K562 (cell line): ENCODE data around the gene WDR91. TPM values are rescaled to one million over a fixed set of nuclear protein-coding genes. Genes with fewer than 3 reads are reported as not detected.

Experiments used
- ATF3 ChIP-seq, 2 experiments: fragments of 450-650 bp in 1 of 2; sonication (generic) in 1 of 2; formaldehyde crosslinking in 1 of 2; IDR thresholded peaks in 1 of 2; conservative IDR thresholded peaks in 1 of 2; 2 replicates each; pipeline versions ENCODE4 v1.6.1 to v1.8.1; 2016 to 2023; ENCODE audit warnings: mild to moderate bottlenecking in 2 of 2, moderate library complexity in 2 of 2, inconsistent platforms in 1 of 2, missing genetic modification reagents in 1 of 2
- CEBPG ChIP-seq, 3 experiments: fragments of 200-800 bp in 1 of 3; sonication (Bioruptor generic) in 1 of 3; sonication (generic) in 1 of 3; formaldehyde crosslinking in 1 of 3; IDR thresholded peaks in 2 of 3; conservative IDR thresholded peaks in 1 of 3; 2 replicates each; pipeline versions ENCODE4 v1.6.1 to v1.8.0; 2016 to 2022; ENCODE audit warnings: missing compliant biosample characterization in 2 of 3, missing genetic modification characterization in 2 of 3, mild to moderate bottlenecking in 1 of 3, missing genetic modification reagents in 1 of 3
- CHCHD3 ChIP-seq: fragments of 250-450 bp; sonication (Bioruptor Pico); IDR thresholded peaks from 2 replicates; pipeline ENCODE4 v2.1.2; 2022; ENCODE audit warnings: mild to moderate bottlenecking
- CREB3L1 ChIP-seq: fragments of 450-650 bp; IDR thresholded peaks from 2 replicates; pipeline ENCODE4 v1.6.1; 2014; ENCODE audit warnings: low read depth, mild to moderate bottlenecking, moderate library complexity, borderline replicate concordance
- DNMT1 ChIP-seq: fragments of 450-650 bp; IDR thresholded peaks from 2 replicates; pipeline ENCODE4 v1.6.1; 2016; ENCODE audit warnings: antibody characterized with exemption, mild to moderate bottlenecking
- HDAC1 ChIP-seq, 2 experiments: fragments of 450-650 bp; IDR thresholded peaks; 2 replicates each; pipeline ENCODE4 v1.6.1; 2016 to 2017; ENCODE audit warnings: inconsistent platforms in 1 of 2, mild to moderate bottlenecking in 1 of 2, moderate library complexity in 1 of 2
- LEF1 ChIP-seq: fragments of 450-650 bp; IDR thresholded peaks from 2 replicates; pipeline ENCODE4 v1.6.1; 2016; ENCODE audit warnings: mild to moderate bottlenecking
- NONO ChIP-seq, 2 experiments: fragments of 200-400 bp in 1 of 2; fragments of 450-650 bp in 1 of 2; formaldehyde crosslinking in 1 of 2; IDR thresholded peaks; 2 replicates each; pipeline ENCODE4 v1.6.1; 2017; ENCODE audit warnings: low read depth in 2 of 2, mild to moderate bottlenecking in 2 of 2, moderate library complexity in 2 of 2, low read length in 1 of 2
- RCOR1 ChIP-seq, 2 experiments: IDR thresholded peaks; 2 replicates each; pipeline ENCODE4 v1.6.1; 2012; ENCODE audit warnings: low read depth in 2 of 2, low read length in 2 of 2, borderline replicate concordance in 1 of 2, improper control_type of control experiment in 1 of 2
- SMARCC2 ChIP-seq: fragments of 450-650 bp; IDR thresholded peaks from 2 replicates; pipeline ENCODE4 v1.6.1; 2017; ENCODE audit warnings: antibody characterized with exemption, moderate library complexity, mild to moderate bottlenecking, low read depth
- TEAD1 ChIP-seq, 2 experiments: fragments of 450-650 bp in 1 of 2; sonication (generic) in 1 of 2; formaldehyde crosslinking; IDR thresholded peaks; 2 replicates each; pipeline versions ENCODE4 v1.4.0 to v1.8.0; 2020 to 2022; ENCODE audit warnings: mild to moderate bottlenecking in 2 of 2, missing genetic modification reagents in 1 of 2
- ZKSCAN3 ChIP-seq: fragments of 250-450 bp; sonication (Bioruptor Pico); IDR thresholded peaks from 2 replicates; pipeline ENCODE4 v1.4.0; 2020
- ZKSCAN8 ChIP-seq: fragments of 200-800 bp; sonication (Bioruptor generic); IDR thresholded peaks from 2 replicates; pipeline ENCODE4 v1.6.1; 2016; ENCODE audit warnings: missing genetic modification characterization, missing compliant biosample characterization
- ZNF165 ChIP-seq: fragments of 250-450 bp; sonication (Bioruptor Pico); IDR thresholded peaks from 2 replicates; pipeline ENCODE4 v1.4.0; 2020; ENCODE audit warnings: borderline replicate concordance
- polyA plus RNA-seq, 8 experiments: library from polyadenylated mRNA; depleted of rRNA in 4 of 8; stranded (reverse) in 5 of 8; unstranded in 3 of 8; fragments of >200 nt; fragmentation: Nextera tagmentation in 2 of 8; fragmentation: Illumina TruSeq in 1 of 8; extraction: Ambion mirVana in 2 of 8; extraction: Trizol in 1 of 8; gene quantifications; 2 replicates each; pipeline versions ENCODE4 v1.2.1 to v1.2.3, GENCODE V29; 2011 to 2014; ENCODE audit warnings: inconsistent platforms in 1 of 8, missing spikeins in 1 of 8
- total RNA-seq, 7 experiments: library from RNA; depleted of rRNA in 6 of 7; stranded (reverse); fragments of >200 nt in 6 of 7; fragmentation: Illumina TruSeq in 2 of 7; extraction: Trizol in 2 of 7; gene quantifications; 2 replicates each; pipeline versions ENCODE4 v1.2.1 to v1.2.3, GENCODE V29; 2011 to 2021; ENCODE audit warnings: low replicate concordance in 1 of 7
- TF ChIP-seq, protein P1 (sequence below): sonication (generic); formaldehyde crosslinking; IDR thresholded peaks from 2 replicates; pipeline ENCODE4 v1.8.0; 2022; ENCODE audit warnings: mild to moderate bottlenecking, missing genetic modification reagents
- TF ChIP-seq, protein P2 (sequence below): fragments of 450-650 bp; IDR thresholded peaks from 2 replicates; pipeline ENCODE4 v1.7.1; 2018; ENCODE audit warnings: mild to moderate bottlenecking, low read depth; ENCODE audit not compliant: partially characterized antibody
- TF ChIP-seq, protein P3 (sequence below): fragments of 450-650 bp; IDR thresholded peaks from 2 replicates; pipeline ENCODE4 v1.6.1; 2016

The WDR91 gene
- total and polyA plus RNA-seq, 9 of the 15 experiments (the other 6 are each of a cell fraction or from before 2014, with no cell fraction given), result 1.9 to 18.2 (median 9.8) TPM

DNA sequence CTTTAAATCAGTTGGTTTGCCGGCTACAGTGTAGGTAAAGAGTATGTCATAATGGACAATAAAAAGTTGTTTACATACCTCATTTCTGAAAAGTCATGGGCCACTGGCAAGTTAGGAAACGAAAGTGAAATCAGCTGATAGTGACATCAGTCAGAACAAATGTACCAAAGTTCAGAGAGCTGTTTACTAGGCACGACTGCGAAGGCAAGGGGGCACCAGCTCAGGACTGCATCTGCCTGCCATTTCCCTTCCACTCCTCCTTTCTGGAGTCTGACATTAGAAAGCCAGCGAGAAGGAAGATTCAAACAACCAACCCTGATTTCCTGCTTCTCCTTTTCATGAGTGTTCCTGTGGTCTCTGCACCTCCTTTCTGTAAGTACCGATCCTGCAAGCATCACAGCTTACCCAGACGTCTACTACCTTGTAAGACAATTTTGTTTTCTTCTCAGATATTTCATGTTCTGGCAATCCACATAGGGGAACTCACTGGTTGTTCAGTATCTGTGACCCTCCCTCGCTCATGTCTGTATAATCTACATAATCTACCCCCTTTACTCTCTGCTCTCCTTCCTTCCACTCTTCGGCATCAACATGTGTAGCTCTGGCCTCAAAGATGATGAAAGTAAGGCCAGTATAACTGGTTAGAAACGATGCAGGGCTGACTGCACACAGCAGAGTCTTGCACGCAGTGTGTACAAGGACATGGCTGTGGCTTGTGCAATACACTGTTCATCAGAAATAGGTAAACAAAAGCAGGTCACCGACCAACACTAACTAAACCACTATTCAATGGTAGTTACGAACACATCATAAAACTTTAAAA, 63.2 kb downstream of the WDR91 start, which contains the start of gene TMEM140 (continued):
- TF ChIP-seq, protein P1, sequence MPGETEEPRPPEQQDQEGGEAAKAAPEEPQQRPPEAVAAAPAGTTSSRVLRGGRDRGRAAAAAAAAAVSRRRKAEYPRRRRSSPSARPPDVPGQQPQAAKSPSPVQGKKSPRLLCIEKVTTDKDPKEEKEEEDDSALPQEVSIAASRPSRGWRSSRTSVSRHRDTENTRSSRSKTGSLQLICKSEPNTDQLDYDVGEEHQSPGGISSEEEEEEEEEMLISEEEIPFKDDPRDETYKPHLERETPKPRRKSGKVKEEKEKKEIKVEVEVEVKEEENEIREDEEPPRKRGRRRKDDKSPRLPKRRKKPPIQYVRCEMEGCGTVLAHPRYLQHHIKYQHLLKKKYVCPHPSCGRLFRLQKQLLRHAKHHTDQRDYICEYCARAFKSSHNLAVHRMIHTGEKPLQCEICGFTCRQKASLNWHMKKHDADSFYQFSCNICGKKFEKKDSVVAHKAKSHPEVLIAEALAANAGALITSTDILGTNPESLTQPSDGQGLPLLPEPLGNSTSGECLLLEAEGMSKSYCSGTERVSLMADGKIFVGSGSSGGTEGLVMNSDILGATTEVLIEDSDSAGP (CRISPR knock-in tag), result no peak
- TF ChIP-seq SMARCC2 (peak; percentile 10; the same call in 1 of the 2 replicates), CREB3L1 (no peak), ZNF165 (CRISPR knock-in tag) (peak; percentile 68), CHCHD3 (CRISPR knock-in tag) (no peak), ZKSCAN8 (CRISPR knock-in tag) (0 out of 2 replicates have a peak, but pooled peaks have one; percentile 8), ATF3 (IDR thresholded peaks at IDR 0.05) (peak; percentile 90), ATF3 (CRISPR knock-in tag; conservative IDR thresholded peaks at IDR 0.05) (no peak), HDAC1 (IDR thresholded peaks at IDR 0.05) (0 out of 4 replicates have a peak, but pooled peaks of 1 of the 2 experiments have one; percentile 40), LEF1 (peak; percentile 40; the same call in 1 of the 2 replicates), NONO (IDR thresholded peaks at IDR 0.05; ENCODE audit: low read depth in 2 of 2, low read length in 1 of 2) (no peak), CEBPG (CRISPR knock-in tag; IDR thresholded peaks at IDR 0.05) (0 out of 2 replicates have a peak, but pooled peaks have one; percentile 16), CEBPG (tag; conservative IDR thresholded peaks at IDR 0.05 in 1 of 2, IDR thresholded peaks at IDR 0.05 in 1 of 2) (peak; percentile 79 to 95), TEAD1 (CRISPR knock-in tag; IDR thresholded peaks at IDR 0.05) (peak in 1 of 2 experiments; percentile 71; a peak in 1 of 4 replicates), ZKSCAN3 (CRISPR knock-in tag) (no peak), DNMT1 (no peak), RCOR1 (IDR thresholded peaks at IDR 0.05; ENCODE audit: borderline replicate concordance in 1 of 2, low read depth in 2 of 2, low read length in 2 of 2) (0 out of 4 replicates have a peak, but pooled peaks of 1 of the 2 experiments have one; percentile 2)
- TF ChIP-seq, protein P2, sequence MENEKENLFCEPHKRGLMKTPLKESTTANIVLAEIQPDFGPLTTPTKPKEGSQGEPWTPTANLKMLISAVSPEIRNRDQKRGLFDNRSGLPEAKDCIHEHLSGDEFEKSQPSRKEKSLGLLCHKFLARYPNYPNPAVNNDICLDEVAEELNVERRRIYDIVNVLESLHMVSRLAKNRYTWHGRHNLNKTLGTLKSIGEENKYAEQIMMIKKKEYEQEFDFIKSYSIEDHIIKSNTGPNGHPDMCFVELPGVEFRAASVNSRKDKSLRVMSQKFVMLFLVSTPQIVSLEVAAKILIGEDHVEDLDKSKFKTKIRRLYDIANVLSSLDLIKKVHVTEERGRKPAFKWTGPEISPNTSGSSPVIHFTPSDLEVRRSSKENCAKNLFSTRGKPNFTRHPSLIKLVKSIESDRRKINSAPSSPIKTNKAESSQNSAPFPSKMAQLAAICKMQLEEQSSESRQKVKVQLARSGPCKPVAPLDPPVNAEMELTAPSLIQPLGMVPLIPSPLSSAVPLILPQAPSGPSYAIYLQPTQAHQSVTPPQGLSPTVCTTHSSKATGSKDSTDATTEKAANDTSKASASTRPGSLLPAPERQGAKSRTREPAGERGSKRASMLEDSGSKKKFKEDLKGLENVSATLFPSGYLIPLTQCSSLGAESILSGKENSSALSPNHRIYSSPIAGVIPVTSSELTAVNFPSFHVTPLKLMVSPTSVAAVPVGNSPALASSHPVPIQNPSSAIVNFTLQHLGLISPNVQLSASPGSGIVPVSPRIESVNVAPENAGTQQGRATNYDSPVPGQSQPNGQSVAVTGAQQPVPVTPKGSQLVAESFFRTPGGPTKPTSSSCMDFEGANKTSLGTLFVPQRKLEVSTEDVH, result no peak
- TF ChIP-seq, protein P3, sequence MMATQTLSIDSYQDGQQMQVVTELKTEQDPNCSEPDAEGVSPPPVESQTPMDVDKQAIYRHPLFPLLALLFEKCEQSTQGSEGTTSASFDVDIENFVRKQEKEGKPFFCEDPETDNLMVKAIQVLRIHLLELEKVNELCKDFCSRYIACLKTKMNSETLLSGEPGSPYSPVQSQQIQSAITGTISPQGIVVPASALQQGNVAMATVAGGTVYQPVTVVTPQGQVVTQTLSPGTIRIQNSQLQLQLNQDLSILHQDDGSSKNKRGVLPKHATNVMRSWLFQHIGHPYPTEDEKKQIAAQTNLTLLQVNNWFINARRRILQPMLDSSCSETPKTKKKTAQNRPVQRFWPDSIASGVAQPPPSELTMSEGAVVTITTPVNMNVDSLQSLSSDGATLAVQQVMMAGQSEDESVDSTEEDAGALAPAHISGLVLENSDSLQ, result peak; percentile 55; the same call in 1 of the 2 replicates
